ENCODE results near the gene CALML5. TPM values are rescaled to one million over a fixed set of nuclear protein-coding genes. Genes with fewer than 3 reads are reported as not detected.

CALML5 gene
- total RNA-seq, 1 experiment from 2014 or later: not detected

DNA sequence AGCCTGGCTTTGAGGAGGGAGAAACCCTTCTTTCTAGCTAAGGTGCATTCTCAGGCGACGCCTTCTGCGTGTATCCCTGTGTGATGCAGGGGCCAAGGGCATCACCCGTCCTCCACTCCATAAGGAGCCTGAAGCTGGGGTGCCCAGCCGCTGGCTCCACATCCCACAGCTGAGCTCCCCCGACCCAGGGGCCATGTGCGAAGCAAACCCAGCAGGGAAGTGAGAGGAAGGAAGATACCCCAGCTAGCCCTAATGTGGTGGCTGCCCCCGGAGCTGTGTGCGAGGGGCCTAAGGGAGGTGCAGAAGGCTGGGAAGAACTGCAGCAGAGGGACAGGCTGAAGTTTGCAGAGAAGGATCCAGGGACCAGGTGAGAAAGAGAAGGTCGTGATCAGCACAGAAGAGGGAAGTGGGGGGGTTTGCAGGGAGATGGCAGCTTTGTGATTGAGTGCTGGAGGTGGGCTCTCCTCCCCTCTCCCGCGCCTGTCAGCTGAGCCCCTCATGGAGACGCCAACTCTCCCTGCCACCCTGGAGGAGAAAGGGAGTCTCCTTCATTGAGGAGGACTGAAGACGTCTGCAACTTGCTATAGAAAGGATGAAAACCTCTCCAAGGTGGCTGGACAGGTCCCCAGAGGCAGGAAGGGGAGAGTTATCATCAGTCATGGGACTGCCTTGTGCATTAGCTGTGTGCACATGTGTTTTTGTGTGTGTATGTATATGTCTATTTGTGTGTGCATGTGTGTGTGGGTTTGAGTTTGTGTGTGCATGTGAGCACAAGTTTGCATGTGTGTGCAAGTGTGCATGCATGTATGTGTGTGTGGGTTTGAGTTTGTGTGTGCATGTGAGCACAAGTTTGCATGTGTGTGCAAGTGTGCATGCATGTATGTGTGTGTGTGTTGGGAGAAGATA, 3.5 kb upstream of the CALML5 start:
- no peak for DNase-seq (ENCODE audit: low read depth, low spot score)
- no peaks in the 10 kb centered on the region for H3K36me3 ChIP-seq (ENCODE audit: control insufficient read depth, insufficient read depth, low read length)
- intact Hi-C loops (cut with micrococcal nuclease; ENCODE audit: unreplicated experiment) (no loop called here), in situ Hi-C loops (cut with HindIII; ENCODE audit: low pct_unique_long_range_greater_than_20kb, low sequenced_read_pairs) (no loop called here)
- no peak for ATAC-seq
- BruUV-seq (replicated peaks): no TSS peak
- H3K27ac ChIP-seq (ENCODE audit: low read length): no peak overlapping the region
- no peak overlapping the region for H3K4me3 ChIP-seq (ENCODE audit: low read depth in 2 of 2, low read length in 2 of 2)
- no peaks in the 10 kb centered on the region for H3K27me3 ChIP-seq (ENCODE audit: control insufficient read depth, insufficient read depth, low read length)
- ChIA-PET CTCF (no interaction called here), POLR2A (no interaction called here)
- no peaks in the 10 kb centered on the region for H3K4me1 ChIP-seq (ENCODE audit: control insufficient read depth, insufficient read depth, low read length)
- TF ChIP-seq, protein P1, sequence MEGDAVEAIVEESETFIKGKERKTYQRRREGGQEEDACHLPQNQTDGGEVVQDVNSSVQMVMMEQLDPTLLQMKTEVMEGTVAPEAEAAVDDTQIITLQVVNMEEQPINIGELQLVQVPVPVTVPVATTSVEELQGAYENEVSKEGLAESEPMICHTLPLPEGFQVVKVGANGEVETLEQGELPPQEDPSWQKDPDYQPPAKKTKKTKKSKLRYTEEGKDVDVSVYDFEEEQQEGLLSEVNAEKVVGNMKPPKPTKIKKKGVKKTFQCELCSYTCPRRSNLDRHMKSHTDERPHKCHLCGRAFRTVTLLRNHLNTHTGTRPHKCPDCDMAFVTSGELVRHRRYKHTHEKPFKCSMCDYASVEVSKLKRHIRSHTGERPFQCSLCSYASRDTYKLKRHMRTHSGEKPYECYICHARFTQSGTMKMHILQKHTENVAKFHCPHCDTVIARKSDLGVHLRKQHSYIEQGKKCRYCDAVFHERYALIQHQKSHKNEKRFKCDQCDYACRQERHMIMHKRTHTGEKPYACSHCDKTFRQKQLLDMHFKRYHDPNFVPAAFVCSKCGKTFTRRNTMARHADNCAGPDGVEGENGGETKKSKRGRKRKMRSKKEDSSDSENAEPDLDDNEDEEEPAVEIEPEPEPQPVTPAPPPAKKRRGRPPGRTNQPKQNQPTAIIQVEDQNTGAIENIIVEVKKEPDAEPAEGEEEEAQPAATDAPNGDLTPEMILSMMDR (IDR thresholded peaks at IDR 0.05): no peak
- no peak for TF ChIP-seq TCF7L2 (IDR thresholded peaks at IDR 0.05; ENCODE audit: low read depth, low read length)
- TF ChIP-seq POLR2AphosphoS5 (IDR thresholded peaks at IDR 0.05; ENCODE audit: low read depth, low read length): no peak
- TF ChIP-seq, protein P2, sequence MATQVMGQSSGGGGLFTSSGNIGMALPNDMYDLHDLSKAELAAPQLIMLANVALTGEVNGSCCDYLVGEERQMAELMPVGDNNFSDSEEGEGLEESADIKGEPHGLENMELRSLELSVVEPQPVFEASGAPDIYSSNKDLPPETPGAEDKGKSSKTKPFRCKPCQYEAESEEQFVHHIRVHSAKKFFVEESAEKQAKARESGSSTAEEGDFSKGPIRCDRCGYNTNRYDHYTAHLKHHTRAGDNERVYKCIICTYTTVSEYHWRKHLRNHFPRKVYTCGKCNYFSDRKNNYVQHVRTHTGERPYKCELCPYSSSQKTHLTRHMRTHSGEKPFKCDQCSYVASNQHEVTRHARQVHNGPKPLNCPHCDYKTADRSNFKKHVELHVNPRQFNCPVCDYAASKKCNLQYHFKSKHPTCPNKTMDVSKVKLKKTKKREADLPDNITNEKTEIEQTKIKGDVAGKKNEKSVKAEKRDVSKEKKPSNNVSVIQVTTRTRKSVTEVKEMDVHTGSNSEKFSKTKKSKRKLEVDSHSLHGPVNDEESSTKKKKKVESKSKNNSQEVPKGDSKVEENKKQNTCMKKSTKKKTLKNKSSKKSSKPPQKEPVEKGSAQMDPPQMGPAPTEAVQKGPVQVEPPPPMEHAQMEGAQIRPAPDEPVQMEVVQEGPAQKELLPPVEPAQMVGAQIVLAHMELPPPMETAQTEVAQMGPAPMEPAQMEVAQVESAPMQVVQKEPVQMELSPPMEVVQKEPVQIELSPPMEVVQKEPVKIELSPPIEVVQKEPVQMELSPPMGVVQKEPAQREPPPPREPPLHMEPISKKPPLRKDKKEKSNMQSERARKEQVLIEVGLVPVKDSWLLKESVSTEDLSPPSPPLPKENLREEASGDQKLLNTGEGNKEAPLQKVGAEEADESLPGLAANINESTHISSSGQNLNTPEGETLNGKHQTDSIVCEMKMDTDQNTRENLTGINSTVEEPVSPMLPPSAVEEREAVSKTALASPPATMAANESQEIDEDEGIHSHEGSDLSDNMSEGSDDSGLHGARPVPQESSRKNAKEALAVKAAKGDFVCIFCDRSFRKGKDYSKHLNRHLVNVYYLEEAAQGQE (IDR thresholded peaks at IDR 0.05; ENCODE audit: insufficient read depth in 1 of 2, low read depth in 2 of 2, low read length in 1 of 2): no peak
- TF ChIP-seq SIN3A (IDR thresholded peaks at IDR 0.05; ENCODE audit: borderline replicate concordance, insufficient read depth, low read depth, low read length): no peak
- H3K9me3 ChIP-seq (ENCODE audit: control insufficient read depth, insufficient read depth, low read depth, low read length): no peaks in the 10 kb centered on the region

DNA sequence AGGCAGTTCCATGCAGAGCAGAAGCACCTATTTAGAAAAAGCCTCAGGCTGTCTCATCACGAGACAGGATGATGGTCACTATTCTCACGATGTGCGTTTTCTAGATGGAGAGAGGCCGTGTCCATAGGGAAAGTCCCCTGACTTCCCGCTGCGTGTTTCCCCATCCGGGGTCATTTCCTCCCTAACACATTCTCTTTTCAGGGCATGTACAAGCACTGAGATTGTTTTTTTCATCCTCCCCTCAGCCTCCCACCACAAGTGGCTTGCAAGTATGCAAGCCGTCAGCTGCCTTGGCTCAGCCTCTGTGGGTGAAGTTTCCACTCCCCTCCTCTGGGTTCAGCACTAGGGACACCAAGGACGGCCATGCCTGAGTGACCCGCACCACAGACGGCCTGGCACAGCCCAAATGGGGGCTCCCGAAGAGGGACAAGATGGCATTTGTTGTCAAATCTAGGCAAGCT, 2.7 kb upstream of the CALML5 start:
- H3K4me1 ChIP-seq (ENCODE audit: control insufficient read depth, insufficient read depth, low read length): no peaks in the 10 kb centered on the region

More for the DNA sequence above, 2.7 kb upstream of the CALML5 start:
- H3K27me3 ChIP-seq (ENCODE audit: control insufficient read depth, insufficient read depth, low read length): no peaks in the 10 kb centered on the region
- intact Hi-C loops (cut with micrococcal nuclease; ENCODE audit: unreplicated experiment) (no loop called here), in situ Hi-C loops (cut with HindIII; ENCODE audit: low pct_unique_long_range_greater_than_20kb, low sequenced_read_pairs) (no loop called here)
- no TSS peak for BruUV-seq (replicated peaks)
- ATAC-seq: no peak
- no peak for DNase-seq (ENCODE audit: low read depth, low spot score)
- no peak overlapping the region for H3K4me3 ChIP-seq (ENCODE audit: low read depth in 2 of 2, low read length in 2 of 2)
- H3K27ac ChIP-seq (ENCODE audit: low read length): no peak overlapping the region
- CTCF ChIA-PET: no interaction called here
- no peaks in the 10 kb centered on the region for H3K36me3 ChIP-seq (ENCODE audit: control insufficient read depth, insufficient read depth, low read length)
- TF ChIP-seq, protein P2 (IDR thresholded peaks at IDR 0.05; ENCODE audit: insufficient read depth in 1 of 2, low read depth in 2 of 2, low read length in 1 of 2): no peak
- TF ChIP-seq SIN3A (IDR thresholded peaks at IDR 0.05; ENCODE audit: borderline replicate concordance, insufficient read depth, low read depth, low read length): no peak
- no peak for TF ChIP-seq TCF7L2 (IDR thresholded peaks at IDR 0.05; ENCODE audit: low read depth, low read length)
- TF ChIP-seq POLR2AphosphoS5 (IDR thresholded peaks at IDR 0.05; ENCODE audit: low read depth, low read length): no peak
- TF ChIP-seq, protein P1 (IDR thresholded peaks at IDR 0.05): no peak
- no peaks in the 10 kb centered on the region for H3K9me3 ChIP-seq (ENCODE audit: control insufficient read depth, insufficient read depth, low read depth, low read length)
- POLR2A ChIA-PET: no interaction called here
